Body of pancreas (tissue), 4 donors: ENCODE results near the gene EYS.

Source experiments
- POLR2A ChIP-seq, 3 donors: fragments of 450-650 bp; IDR thresholded peaks; one replicate each; pipeline ENCODE4 v1.6.1; 2016; ENCODE audit warnings: antibody characterized with exemption in 3 of 3, mild to moderate bottlenecking in 2 of 3
- TF ChIP-seq, protein P1 (sequence below), 7 experiments: fragments of 450-650 bp in 4 of 7; fragments of 200-600 bp in 3 of 7; sonication (generic) in 3 of 7; IDR thresholded peaks; one replicate each; pipeline ENCODE4 v1.5.1; 2016 to 2019; ENCODE audit warnings: antibody characterized with exemption in 7 of 7

DNA sequence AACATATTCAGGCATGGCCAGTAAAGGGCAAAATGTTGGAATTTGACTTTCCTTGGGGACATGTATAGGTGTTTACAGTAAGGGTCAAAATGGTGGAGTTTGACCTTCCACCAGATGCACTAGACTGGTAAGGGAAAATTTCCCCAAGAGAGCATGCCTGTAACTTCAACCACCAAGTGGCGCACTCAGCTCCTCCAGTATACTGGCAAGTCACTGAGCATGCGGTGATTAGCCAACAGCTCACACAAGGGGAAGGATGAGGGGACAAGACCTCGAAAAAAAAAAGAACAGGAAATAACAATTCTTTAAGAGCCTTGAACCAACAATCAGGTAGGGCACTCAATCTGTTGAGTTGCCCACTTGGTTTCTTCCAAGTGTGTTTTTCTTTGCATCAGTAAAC is 140.9 kb downstream of the EYS start:
- TF ChIP-seq, protein P1, sequence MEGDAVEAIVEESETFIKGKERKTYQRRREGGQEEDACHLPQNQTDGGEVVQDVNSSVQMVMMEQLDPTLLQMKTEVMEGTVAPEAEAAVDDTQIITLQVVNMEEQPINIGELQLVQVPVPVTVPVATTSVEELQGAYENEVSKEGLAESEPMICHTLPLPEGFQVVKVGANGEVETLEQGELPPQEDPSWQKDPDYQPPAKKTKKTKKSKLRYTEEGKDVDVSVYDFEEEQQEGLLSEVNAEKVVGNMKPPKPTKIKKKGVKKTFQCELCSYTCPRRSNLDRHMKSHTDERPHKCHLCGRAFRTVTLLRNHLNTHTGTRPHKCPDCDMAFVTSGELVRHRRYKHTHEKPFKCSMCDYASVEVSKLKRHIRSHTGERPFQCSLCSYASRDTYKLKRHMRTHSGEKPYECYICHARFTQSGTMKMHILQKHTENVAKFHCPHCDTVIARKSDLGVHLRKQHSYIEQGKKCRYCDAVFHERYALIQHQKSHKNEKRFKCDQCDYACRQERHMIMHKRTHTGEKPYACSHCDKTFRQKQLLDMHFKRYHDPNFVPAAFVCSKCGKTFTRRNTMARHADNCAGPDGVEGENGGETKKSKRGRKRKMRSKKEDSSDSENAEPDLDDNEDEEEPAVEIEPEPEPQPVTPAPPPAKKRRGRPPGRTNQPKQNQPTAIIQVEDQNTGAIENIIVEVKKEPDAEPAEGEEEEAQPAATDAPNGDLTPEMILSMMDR (IDR thresholded peaks at IDR 0.05) = no peak
- TF ChIP-seq POLR2A (IDR thresholded peaks at IDR 0.05) = no peak
